Cardiac ventricle fibroblast (primary cell): Measurements from ENCODE around the gene DAPK2. TPM values are rescaled to one million over a fixed set of nuclear protein-coding genes. Genes with fewer than 3 reads are reported as not detected.

ENCODE experiments used
- total RNA-seq: library from RNA; depleted of rRNA; stranded (reverse); fragments of >200 nt; gene quantifications from 2 replicates; pipeline ENCODE4 v1.2.3, GENCODE V29; 2015

Gene DAPK2
- total RNA-seq: 6.4 and 6.9 TPM in 2 replicates

DNA sequence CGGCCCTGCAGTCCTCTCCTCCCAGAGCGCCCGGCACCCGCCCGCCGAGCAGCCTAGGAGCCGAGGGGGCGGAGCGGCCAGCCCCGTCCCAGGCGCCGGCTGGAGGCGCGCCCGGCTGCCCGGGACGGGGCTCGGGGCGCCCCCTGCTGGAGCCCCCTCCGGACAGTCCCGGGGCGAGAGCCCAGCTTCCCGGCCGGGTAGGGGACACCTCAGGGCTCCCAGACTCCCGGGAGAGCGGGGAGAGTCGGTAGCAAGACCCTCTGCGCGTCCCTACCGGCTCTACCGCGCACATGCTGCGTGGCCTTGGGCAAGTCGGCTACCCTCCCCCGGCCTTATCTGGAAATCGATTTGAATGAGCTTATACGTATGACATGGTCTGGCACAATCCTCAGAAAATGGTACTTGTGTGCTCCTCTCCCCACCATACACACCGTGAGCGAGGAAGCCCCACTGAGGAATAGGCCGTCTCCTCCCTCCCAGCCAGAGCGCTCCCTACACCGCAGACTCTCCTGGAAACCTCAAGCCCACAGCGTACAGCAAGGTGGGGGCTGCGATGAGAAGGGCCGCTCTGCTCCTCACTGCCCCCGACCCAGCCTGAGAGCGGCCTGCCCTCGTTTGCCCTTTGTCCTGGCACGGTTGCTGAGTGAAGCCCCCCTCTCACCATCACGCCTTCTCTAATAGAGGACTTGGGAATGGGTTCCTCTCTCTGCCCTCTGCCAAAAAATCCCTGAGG, at the start of gene DAPK2:
DAPK2 (minus strand) TSS at position 65 of the 733 bp plus-strand sequence. CDS start 6,224 bp downstream, outside the sequence.

DNA sequence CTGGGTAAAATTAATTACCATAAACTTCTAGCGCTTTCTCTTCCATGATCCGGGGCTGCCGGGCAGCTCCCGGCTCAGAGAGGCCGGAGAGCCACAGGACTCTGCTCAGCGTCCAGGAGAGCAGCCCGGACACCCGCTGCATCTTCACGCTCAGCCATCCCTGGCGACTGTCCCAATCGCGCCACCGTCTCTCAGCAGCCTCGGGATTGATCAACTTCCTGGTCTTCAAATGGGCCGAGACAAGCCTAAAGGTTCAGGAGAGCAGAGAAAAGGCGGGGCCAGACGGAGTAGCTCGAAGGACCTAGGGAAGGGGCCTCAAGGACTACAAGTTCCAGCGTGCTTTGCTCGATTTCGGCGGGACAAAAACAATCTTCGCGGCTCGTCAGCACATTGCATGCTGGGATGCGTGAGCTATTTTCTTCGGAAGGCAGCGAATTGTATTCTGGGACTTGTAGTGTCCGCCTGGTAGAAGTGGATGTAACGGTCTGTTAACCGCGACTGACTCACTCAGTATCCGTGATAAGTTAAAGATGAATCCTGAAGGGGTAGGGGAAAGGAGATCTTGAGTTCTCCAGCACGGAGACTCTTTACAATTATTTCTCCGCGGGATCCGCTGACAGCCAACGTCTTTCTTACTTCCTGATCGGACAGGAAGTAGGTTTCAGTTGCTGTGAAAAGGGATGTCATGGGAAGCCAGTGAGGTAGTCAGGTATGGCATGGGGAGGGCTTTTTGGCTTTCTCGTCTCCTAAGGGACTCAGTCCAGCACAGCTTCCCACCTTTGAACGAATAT, 47.5 kb upstream of the DAPK2 start, which contains the start of gene CIAO2A:
CIAO2A (minus strand) TSS at position 212 of the 791 bp plus-strand sequence; CDS start at position 142, 70 bp downstream.

Other genes starting within 250 kb of the DAPK2 start
- 37.9 and 45.9 TPM in 2 replicates for gene HERC1, start 212.5 kb downstream of the DAPK2 start, total RNA-seq
- 50.0 and 57.8 TPM in 2 replicates for gene CIAO2A, start 47.4 kb upstream of the DAPK2 start, total RNA-seq
- gene SNX1, start 49.5 kb upstream of the DAPK2 start, total RNA-seq: 67.2 and 68.2 TPM in 2 replicates
- 0.06 TPM in 1 of 2 replicates, not detected in the other for gene SNX22, start 105.2 kb upstream of the DAPK2 start, total RNA-seq
- gene PPIB, start 116.5 kb upstream of the DAPK2 start, total RNA-seq: 1,100 and 1,268 TPM in 2 replicates